Keratinocyte (primary cell): Measurements from ENCODE around the gene H19. TPM values are rescaled to one million over a fixed set of nuclear protein-coding genes. Genes with fewer than 3 reads are reported as not detected.

ENCODE experiments used
- DNase-seq: peaks from one replicate; pipeline ENCODE4 v3.0.0-alpha.2; 2011; ENCODE audit warnings: low read depth, missing footprints, low spot score
- FAIRE-seq: peaks from 2 replicates; lab custom pipeline; 2011; peaks lifted over from hg19 to GRCh38; lab: Jason Lieb, UNC
- H2AFZ ChIP-seq: 2 replicates; pipeline ENCODE4 v1.6.0; 2012; ENCODE audit warnings: low read length, control low read depth, inconsistent platforms; ENCODE audit not compliant: control insufficient read depth
- H3K27ac ChIP-seq: 2 replicates; pipeline ENCODE4 v1.5.1; 2011; ENCODE audit warnings: low read length; ENCODE audit not compliant: control insufficient read depth, insufficient read depth
- H3K27me3 ChIP-seq: 3 replicates; pipeline ENCODE4 v1.6.0; 2011; ENCODE audit warnings: low read length; ENCODE audit not compliant: control insufficient read depth, insufficient read depth; ENCODE audit errors: extremely low read depth
- H3K36me3 ChIP-seq, 2 experiments: 2 replicates in 1 of 2; 3 replicates in 1 of 2; pipeline ENCODE4 v1.5.1; 2011; ENCODE audit warnings: low read length in 2 of 2, mild to moderate bottlenecking in 1 of 2; ENCODE audit not compliant: control insufficient read depth in 2 of 2, insufficient read depth in 2 of 2; ENCODE audit errors: extremely low read depth in 1 of 2
- H3K4me1 ChIP-seq: 3 replicates; pipeline ENCODE4 v1.5.1; 2011; ENCODE audit warnings: low read length; ENCODE audit not compliant: control insufficient read depth, insufficient read depth; ENCODE audit errors: extremely low read depth
- H3K4me2 ChIP-seq: 3 replicates; pipeline ENCODE4 v1.6.0; 2011; ENCODE audit warnings: low read depth, low read length; ENCODE audit not compliant: control insufficient read depth, insufficient read depth; ENCODE audit errors: extremely low read depth
- H3K4me3 ChIP-seq, 3 experiments: fragments of 200-600 bp in 1 of 3; sonication (generic) in 1 of 3; 2 replicates in 2 of 3; 3 replicates in 1 of 3; pipeline ENCODE4 v1.5.1; 2011 to 2016; ENCODE audit warnings: low read length in 3 of 3, mild to moderate bottlenecking in 3 of 3, control low read depth in 2 of 3, inconsistent platforms in 1 of 3, low read depth in 1 of 3, mixed read lengths in 1 of 3, mixed run types in 1 of 3, moderate library complexity in 1 of 3; ENCODE audit not compliant: control insufficient read depth in 2 of 3, insufficient read depth in 2 of 3; ENCODE audit errors: extremely low read depth in 1 of 3
- H3K79me2 ChIP-seq: 2 replicates; pipeline ENCODE4 v1.6.0; 2012; ENCODE audit warnings: low read length; ENCODE audit not compliant: control insufficient read depth, insufficient read depth
- H3K9ac ChIP-seq: 3 replicates; pipeline ENCODE4 v1.6.0; 2011; ENCODE audit warnings: low read length; ENCODE audit not compliant: control insufficient read depth, insufficient read depth; ENCODE audit errors: extremely low read depth
- H3K9me1 ChIP-seq: 3 replicates; pipeline ENCODE4 v1.6.0; 2011; ENCODE audit warnings: low read length; ENCODE audit not compliant: control insufficient read depth, insufficient read depth; ENCODE audit errors: extremely low read depth
- H3K9me3 ChIP-seq: 2 replicates; pipeline ENCODE4 v1.5.1; 2012; ENCODE audit warnings: low read depth, low read length; ENCODE audit not compliant: control insufficient read depth
- H4K20me1 ChIP-seq: 3 replicates; pipeline ENCODE4 v1.6.0; 2011; ENCODE audit warnings: low read length; ENCODE audit not compliant: control insufficient read depth, insufficient read depth; ENCODE audit errors: extremely low read depth
- CTCF ChIP-seq, 3 experiments: IDR thresholded peaks in 1 of 3; conservative IDR thresholded peaks in 1 of 3; optimal IDR thresholded peaks in 1 of 3; 2 replicates in 2 of 3; 3 replicates in 1 of 3; pipeline versions ENCODE3 to v1.5.1; 2011; ENCODE audit warnings: low read length in 3 of 3, mild to moderate bottlenecking in 3 of 3, moderate library complexity in 2 of 3, control low read depth in 1 of 3, inconsistent platforms in 1 of 3; ENCODE audit not compliant: insufficient read depth in 2 of 3; ENCODE audit errors: extremely low read depth in 1 of 3
- EZH2 ChIP-seq: IDR thresholded peaks from one replicate; pipeline ENCODE4 v1.6.1; 2012; ENCODE audit warnings: inconsistent platforms, mild to moderate bottlenecking, low read length, moderate library complexity
- dilution Hi-C: fragments of 300-500 bp; cut with MboI; formaldehyde crosslinking; loops from one replicate; pipeline ENCODE4 v1.7.0; 2020; ENCODE audit warnings: low sequenced_read_pairs; ENCODE audit not compliant: extremely low pct_ligation_motif_present
- polyA plus RNA-seq, 5 experiments: library from polyadenylated mRNA; depleted of rRNA in 3 of 5; stranded (reverse) in 3 of 5; stranded (forward) in 1 of 5; unstranded in 1 of 5; fragments of >200 nt; gene quantifications; 1 replicate in 1 of 5; 2 replicates in 3 of 5; 3 replicates in 1 of 5; pipeline versions ENCODE4 v1.2.1 to v1.2.3, GENCODE V29; 2011 to 2012; ENCODE audit warnings: missing spikeins in 2 of 5, low read depth in 1 of 5, low replicate concordance in 1 of 5

Gene H19
- polyA plus RNA-seq, 1 donor (not counting 4 experiments of a cell fraction or from before 2014, with no cell fraction given), result 15.6 TPM

- no peak overlapping the region for H2AFZ ChIP-seq
- no peaks in the 10 kb centered on the region for H3K4me1 ChIP-seq
- H3K27me3 ChIP-seq, result no peaks in the 10 kb centered on the region
- no peak overlapping the region for H3K4me3 ChIP-seq
- no peaks in the 10 kb centered on the region for H4K20me1 ChIP-seq
- no peaks in the 10 kb centered on the region for H3K79me2 ChIP-seq
- no peak overlapping the region for H3K4me2 ChIP-seq
- H3K27ac ChIP-seq, result no peak overlapping the region
- FAIRE-seq (no peak), DNase-seq (no peak)
- H3K9ac ChIP-seq, result no peak overlapping the region
- dilution Hi-C loops, result no loop called here
- no peaks in the 10 kb centered on the region for H3K9me3 ChIP-seq
- H3K9me1 ChIP-seq, result no peaks in the 10 kb centered on the region
- no peaks in the 10 kb centered on the region for H3K36me3 ChIP-seq
- TF ChIP-seq EZH2 (no peak), CTCF (optimal IDR thresholded peaks at IDR 0.05 in 1 of 3, IDR thresholded peaks at IDR 0.05 in 1 of 3, conservative IDR thresholded peaks at IDR 0.05 in 1 of 3; ENCODE audit: extremely low read depth in 1 of 3, insufficient read depth in 2 of 3, low read length in 3 of 3) (no peak)
Observed at GRCh38 chr11:1967641-1968225, 29.9 kb downstream of the H19 start.

GRCh38 chr11:1966531-1966930, 31.1 kb downstream of the H19 start:
- no peak overlapping the region for H2AFZ ChIP-seq
- H3K27me3 ChIP-seq, result no peaks in the 10 kb centered on the region
- H3K9ac ChIP-seq, result no peak overlapping the region
- dilution Hi-C loops, result no loop called here
- DNase-seq, result no peak
- H3K9me1 ChIP-seq, result no peaks in the 10 kb centered on the region
- no peaks in the 10 kb centered on the region for H3K9me3 ChIP-seq
- H3K36me3 ChIP-seq, result no peaks in the 10 kb centered on the region
- H4K20me1 ChIP-seq, result no peaks in the 10 kb centered on the region
- no peak overlapping the region for H3K27ac ChIP-seq
- no peak overlapping the region for H3K4me2 ChIP-seq
- no peak overlapping the region for H3K4me3 ChIP-seq
- TF ChIP-seq EZH2 (no peak), CTCF (optimal IDR thresholded peaks at IDR 0.05 in 1 of 3, IDR thresholded peaks at IDR 0.05 in 1 of 3, conservative IDR thresholded peaks at IDR 0.05 in 1 of 3; ENCODE audit: extremely low read depth in 1 of 3, insufficient read depth in 2 of 3, low read length in 3 of 3) (no peak)
- H3K4me1 ChIP-seq, result no peaks in the 10 kb centered on the region
- no peaks in the 10 kb centered on the region for H3K79me2 ChIP-seq
- FAIRE-seq, result no peak
